ENCODE measurements around the gene OR52E8. TPM values are rescaled to one million over a fixed set of nuclear protein-coding genes. Genes with fewer than 3 reads are reported as not detected.

OR52E8 gene
- total and polyA plus RNA-seq, 10 of the 15 experiments (the other 5 are each of a cell fraction or from before 2014, with no cell fraction given), result not detected

DNA sequence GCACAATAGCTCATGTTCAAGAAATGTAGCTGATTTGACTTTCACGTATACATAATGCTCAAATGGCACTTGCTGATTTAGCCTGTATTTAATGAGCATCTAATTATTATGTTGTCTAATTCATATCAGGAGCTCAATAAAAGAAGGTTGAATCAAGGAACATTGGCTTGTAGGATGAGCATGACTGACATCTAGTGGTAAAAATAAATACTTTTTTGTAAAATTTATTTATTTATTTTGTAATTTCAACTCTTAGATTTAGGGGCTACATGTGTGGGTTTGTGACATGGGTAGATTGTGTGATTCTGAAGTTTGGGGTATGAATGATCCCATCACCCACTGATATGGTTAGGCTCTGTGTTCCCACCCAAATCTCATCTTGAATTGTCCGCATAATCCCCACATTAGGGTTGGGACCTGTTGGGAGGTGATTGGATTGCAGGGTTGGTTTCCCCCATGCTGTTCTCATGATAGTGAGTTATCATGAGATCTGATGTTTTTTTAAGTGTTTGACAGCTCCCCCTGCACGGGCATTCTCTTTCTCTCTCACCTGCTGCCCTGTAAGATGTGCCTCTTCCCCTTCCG lies 33.8 kb upstream of the OR52E8 start:
- Histone ChIP-seq H3K9me3 (replicated peaks; ENCODE audit: control insufficient read depth, insufficient read depth, low read length) (no peaks in the 10 kb centered on the region), H3K4me1 (ENCODE audit: control insufficient read depth, insufficient read depth, low read length) (no peaks in the 10 kb centered on the region), H3K79me2 (ENCODE audit: control insufficient read depth, insufficient read depth, low read length) (no peaks in the 10 kb centered on the region), H2AFZ (ENCODE audit: control insufficient read depth, low read depth, low read length) (no peak overlapping the region), H4K20me1 (ENCODE audit: control insufficient read depth, insufficient read depth) (no peaks in the 10 kb centered on the region), H3K4me3 (no peak overlapping the region), H3K4me2 (ENCODE audit: control insufficient read depth, insufficient read depth) (no peak overlapping the region), H3K36me3 (ENCODE audit: control insufficient read depth in 2 of 2, insufficient read depth in 2 of 2, low read length in 1 of 2) (no peaks in the 10 kb centered on the region), H3K27me3 (replicated peaks in 1 of 2; ENCODE audit: control insufficient read depth in 2 of 2, insufficient read depth in 2 of 2, low read length in 1 of 2) (no peaks in the 10 kb centered on the region), H3K9ac (ENCODE audit: control insufficient read depth, insufficient read depth, low read length) (no peak overlapping the region), H3K27ac (ENCODE audit: control insufficient read depth, insufficient read depth) (no peak overlapping the region)
- BruUV-seq (replicated peaks), result no TSS peak
- ChIA-PET POLR2A (no interaction called here), SMC1A (ENCODE audit: uncharacterized antibody, unreplicated experiment) (interaction anchor here (0.7 to 1.3 kb wide), 14 partner anchors 16 to 565 kb away, joined by 3 to 10 read pairs (median 4); partner anchors contain the start of gene TRIM5), CTCF (interaction anchor here (0.6 to 1.4 kb wide), 21 partner anchors 9 to 1262 kb away, joined by 3 to 19 read pairs (median 4); partner anchors contain the start of genes OR52N2, TRIM22 and TRIM5), RAD21 (ENCODE audit: unreplicated experiment) (interaction anchor here (0.6 to 1.4 kb wide), 13 partner anchors 73 to 846 kb away, joined by 3 to 13 read pairs (median 3); partner anchors contain the start of genes OR52N2 and TRIM5)
- peak; percentile 0 for DNase-seq (ENCODE audit: low read depth, low spot score)
- FAIRE-seq, result no peak
- in situ Hi-C loops (cut with MboI) (no loop called here), intact Hi-C loops (cut with micrococcal nuclease; ENCODE audit: unreplicated experiment) (loop anchor here (2.0 to 5.0 kb wide), 4 partner anchors 83 to 769 kb away; partner anchors contain the start of gene OR52N2)
- no peak; the same call in 2 of the 3 replicates for ATAC-seq
- WGBS (ENCODE audit: insufficient coverage, insufficient replicate concordance, low lambda C conversion rate, missing lambda C conversion rate), result 53% methylated on average over 4 of the region's 4 CpGs
- TF ChIP-seq MYC (IDR thresholded peaks at IDR 0.05; ENCODE audit: insufficient read depth, insufficient read length, insufficient replicate concordance, low read length, severe bottlenecking) (no peak), RB1 (IDR thresholded peaks at IDR 0.05; ENCODE audit: borderline replicate concordance) (no peak), SRF (IDR thresholded peaks at IDR 0.05; ENCODE audit: low read depth in 2 of 2, low read length in 2 of 2) (no peak), TCF3 (IDR thresholded peaks at IDR 0.05; ENCODE audit: borderline replicate concordance, insufficient read depth, low read depth, low read length) (no peak), CREB1 (IDR thresholded peaks at IDR 0.05; ENCODE audit: low read depth) (no peak), NR2C1 (IDR thresholded peaks at IDR 0.05) (no peak), SUZ12 (IDR thresholded peaks at IDR 0.05; ENCODE audit: unreplicated experiment) (no peak), BCL11A (IDR thresholded peaks at IDR 0.05; ENCODE audit: low read depth, low read length) (no peak), RAD21 (IDR thresholded peaks at IDR 0.05; ENCODE audit: insufficient read depth, low read depth, low read length) (peak; percentile 53)
- TF ChIP-seq, protein P1, sequence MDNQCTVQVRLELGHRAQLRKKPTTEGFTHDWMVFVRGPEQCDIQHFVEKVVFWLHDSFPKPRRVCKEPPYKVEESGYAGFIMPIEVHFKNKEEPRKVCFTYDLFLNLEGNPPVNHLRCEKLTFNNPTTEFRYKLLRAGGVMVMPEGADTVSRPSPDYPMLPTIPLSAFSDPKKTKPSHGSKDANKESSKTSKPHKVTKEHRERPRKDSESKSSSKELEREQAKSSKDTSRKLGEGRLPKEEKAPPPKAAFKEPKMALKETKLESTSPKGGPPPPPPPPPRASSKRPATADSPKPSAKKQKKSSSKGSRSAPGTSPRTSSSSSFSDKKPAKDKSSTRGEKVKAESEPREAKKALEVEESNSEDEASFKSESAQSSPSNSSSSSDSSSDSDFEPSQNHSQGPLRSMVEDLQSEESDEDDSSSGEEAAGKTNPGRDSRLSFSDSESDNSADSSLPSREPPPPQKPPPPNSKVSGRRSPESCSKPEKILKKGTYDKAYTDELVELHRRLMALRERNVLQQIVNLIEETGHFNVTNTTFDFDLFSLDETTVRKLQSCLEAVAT (IDR thresholded peaks at IDR 0.05), result no peak
- TF ChIP-seq, protein P2, sequence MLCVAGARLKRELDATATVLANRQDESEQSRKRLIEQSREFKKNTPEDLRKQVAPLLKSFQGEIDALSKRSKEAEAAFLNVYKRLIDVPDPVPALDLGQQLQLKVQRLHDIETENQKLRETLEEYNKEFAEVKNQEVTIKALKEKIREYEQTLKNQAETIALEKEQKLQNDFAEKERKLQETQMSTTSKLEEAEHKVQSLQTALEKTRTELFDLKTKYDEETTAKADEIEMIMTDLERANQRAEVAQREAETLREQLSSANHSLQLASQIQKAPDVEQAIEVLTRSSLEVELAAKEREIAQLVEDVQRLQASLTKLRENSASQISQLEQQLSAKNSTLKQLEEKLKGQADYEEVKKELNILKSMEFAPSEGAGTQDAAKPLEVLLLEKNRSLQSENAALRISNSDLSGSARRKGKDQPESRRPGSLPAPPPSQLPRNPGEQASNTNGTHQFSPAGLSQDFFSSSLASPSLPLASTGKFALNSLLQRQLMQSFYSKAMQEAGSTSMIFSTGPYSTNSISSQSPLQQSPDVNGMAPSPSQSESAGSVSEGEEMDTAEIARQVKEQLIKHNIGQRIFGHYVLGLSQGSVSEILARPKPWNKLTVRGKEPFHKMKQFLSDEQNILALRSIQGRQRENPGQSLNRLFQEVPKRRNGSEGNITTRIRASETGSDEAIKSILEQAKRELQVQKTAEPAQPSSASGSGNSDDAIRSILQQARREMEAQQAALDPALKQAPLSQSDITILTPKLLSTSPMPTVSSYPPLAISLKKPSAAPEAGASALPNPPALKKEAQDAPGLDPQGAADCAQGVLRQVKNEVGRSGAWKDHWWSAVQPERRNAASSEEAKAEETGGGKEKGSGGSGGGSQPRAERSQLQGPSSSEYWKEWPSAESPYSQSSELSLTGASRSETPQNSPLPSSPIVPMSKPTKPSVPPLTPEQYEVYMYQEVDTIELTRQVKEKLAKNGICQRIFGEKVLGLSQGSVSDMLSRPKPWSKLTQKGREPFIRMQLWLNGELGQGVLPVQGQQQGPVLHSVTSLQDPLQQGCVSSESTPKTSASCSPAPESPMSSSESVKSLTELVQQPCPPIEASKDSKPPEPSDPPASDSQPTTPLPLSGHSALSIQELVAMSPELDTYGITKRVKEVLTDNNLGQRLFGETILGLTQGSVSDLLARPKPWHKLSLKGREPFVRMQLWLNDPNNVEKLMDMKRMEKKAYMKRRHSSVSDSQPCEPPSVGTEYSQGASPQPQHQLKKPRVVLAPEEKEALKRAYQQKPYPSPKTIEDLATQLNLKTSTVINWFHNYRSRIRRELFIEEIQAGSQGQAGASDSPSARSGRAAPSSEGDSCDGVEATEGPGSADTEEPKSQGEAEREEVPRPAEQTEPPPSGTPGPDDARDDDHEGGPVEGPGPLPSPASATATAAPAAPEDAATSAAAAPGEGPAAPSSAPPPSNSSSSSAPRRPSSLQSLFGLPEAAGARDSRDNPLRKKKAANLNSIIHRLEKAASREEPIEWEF (IDR thresholded peaks at IDR 0.05; ENCODE audit: insufficient replicate concordance, low read depth, low read length), result no peak
- TF ChIP-seq, protein P3, sequence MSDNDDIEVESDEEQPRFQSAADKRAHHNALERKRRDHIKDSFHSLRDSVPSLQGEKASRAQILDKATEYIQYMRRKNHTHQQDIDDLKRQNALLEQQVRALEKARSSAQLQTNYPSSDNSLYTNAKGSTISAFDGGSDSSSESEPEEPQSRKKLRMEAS (IDR thresholded peaks at IDR 0.05; ENCODE audit: low read depth, low read length), result no peak
- TF ChIP-seq, protein P4, sequence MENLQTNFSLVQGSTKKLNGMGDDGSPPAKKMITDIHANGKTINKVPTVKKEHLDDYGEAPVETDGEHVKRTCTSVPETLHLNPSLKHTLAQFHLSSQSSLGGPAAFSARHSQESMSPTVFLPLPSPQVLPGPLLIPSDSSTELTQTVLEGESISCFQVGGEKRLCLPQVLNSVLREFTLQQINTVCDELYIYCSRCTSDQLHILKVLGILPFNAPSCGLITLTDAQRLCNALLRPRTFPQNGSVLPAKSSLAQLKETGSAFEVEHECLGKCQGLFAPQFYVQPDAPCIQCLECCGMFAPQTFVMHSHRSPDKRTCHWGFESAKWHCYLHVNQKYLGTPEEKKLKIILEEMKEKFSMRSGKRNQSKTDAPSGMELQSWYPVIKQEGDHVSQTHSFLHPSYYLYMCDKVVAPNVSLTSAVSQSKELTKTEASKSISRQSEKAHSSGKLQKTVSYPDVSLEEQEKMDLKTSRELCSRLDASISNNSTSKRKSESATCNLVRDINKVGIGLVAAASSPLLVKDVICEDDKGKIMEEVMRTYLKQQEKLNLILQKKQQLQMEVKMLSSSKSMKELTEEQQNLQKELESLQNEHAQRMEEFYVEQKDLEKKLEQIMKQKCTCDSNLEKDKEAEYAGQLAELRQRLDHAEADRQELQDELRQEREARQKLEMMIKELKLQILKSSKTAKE (IDR thresholded peaks at IDR 0.05; ENCODE audit: low read depth, poor library complexity, severe bottlenecking), result no peak

All from GM12878 (cell line).